Stimulated activated CD4-positive, alpha-beta T cell treated with anti-CD3 and anti-CD28 coated beads, Interleukin-1b, Interleukin-23, amount 100 ng/mL, for 24 hours (primary cell): ENCODE measurements around the gene ZNF584.
A peak's percentile ranks its signal among the peaks of the same experiment; 100 is the strongest.
"Not testable (repeated sequence)": the region's sequence is repeated elsewhere in the genome, so short reads cannot be mapped to it uniquely, and the experiment has no call there.

ENCODE experiments used
- DNase-seq, 4 experiments: peaks; one replicate each; pipeline ENCODE4 v3.0.0-alpha.2; 2020; ENCODE audit warnings: low read depth in 4 of 4, low spot score in 1 of 4

Gene ZNF584

DNA sequence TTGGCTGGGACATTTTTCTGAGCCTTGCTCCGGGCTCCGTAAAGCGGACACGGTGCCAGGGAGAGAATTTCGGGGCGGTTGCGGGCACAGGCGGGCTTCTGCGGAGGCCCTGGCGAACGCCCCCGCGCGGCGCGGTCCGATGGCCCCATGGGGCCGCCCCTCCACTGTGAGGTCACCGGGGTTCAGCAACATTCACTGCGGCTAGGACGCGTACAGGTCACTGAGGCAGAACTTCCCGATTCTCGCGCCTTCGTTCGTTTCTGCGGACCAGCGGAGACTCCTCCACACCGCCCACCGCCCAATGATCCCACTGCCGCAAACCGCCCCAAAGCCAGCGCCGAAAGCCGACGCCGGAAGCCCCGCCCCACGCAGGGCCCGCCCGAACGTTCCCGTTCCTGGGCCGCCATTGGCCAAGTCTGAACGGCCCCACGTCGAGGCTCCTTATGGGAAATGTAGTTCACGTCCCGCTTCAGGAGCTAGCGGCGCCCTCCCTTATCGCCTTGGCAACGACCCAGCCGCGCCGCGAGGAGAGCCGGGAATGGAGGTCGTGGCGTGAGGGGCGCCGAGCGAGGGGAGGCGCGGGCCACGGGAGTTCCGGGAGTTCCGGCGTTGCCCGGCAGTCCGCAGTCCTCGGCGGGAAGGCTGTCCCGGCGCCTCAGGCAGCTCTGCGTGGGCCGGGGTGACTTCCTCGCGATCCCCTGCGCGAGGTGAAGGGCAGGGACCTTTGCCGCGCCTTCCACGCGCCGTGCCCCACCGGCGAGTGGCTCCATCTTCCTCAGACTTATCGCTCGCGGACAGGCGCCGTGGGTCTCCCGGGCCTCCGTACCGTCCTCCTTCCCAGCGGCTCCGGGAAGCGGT, at the start of gene ZNF584:
Gene ZNF584, plus strand, starts transcription at position 498 of the 858 bp plus-strand sequence. CDS start 499 bp downstream, outside the sequence.
- peak; percentile 82 to 96 (median 90) for DNase-seq

DNA sequence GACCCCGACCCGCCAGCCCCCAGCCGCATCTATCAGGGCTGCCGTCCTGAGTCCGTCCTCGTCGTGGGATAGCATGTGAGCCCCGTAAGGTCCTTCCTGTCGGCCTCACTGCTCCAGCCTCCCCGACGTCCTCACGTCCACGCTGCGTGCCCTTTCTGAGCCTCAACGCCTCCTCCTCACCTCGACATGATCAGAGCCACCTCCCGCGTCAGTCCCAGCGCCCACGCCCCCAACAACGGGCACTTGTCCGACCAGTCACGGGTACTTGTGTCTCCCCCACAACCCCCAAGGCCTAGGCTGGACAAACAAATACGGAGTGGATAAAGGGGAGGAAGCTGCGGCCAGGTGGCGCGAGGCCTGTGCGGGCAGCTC, 46.6 kb upstream of the ZNF584 start:
- no peak for DNase-seq

DNA sequence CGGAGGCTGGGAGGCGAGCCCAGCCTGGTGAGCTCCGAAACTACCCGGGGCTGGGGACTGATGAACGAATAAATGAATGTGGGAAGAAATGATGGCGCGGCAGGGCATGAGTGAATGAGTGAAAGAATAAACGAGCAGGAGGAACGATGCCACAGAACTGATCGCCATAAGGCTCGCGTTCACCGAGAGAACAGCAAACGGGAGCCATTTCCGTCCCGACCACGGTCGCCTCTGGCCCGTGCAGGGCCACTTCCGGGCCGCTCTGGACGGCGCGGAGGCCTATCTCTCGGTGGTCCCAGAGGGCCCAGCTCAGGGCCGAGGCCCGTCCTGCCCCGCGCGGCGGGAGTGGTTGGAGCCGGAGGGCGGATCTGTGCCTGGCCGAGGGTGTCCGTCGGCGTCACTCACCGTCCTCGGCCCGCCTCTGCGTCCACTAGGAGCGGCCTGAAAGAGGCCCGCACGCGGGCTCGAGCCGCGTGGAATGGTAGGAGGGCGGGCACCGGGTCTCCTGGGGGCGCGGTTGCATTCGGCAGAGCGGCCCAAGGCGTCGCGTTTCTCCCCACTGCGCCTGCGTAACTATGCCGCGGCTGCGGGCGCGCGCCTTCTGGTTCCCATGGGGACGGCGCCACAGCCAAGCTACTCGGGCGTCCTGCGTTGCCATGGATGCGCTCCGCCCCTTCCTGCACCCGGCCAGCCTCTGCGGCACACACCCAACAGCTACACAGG, 46.0 kb upstream of the ZNF584 start, which contains the start of gene ZNF497:
Gene ZNF497, minus strand, starts transcription at position 480 of the 723 bp plus-strand sequence. CDS start 5,116 bp downstream, outside the sequence.
- peak; percentile 88 to 96 (median 95) for DNase-seq

DNA sequence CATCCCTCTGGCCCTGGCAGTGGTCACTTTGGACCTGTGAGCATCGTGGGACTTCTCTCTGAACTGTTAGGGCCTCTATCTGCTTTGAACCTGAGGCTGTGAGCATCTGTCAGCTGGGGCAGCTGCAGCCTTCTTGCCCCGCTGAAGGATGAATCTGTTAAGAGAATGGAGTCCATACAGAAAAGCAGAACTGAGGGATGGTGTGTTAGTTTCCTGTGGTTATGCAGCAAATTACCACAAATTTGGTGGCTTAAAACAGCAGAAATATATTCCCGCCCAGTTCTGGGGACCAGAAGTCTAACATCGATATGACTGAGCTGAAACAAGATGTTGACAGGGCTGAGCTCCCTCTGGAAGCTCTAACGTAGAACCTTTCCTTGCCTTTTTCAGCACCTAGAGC, 44.3 kb upstream of the ZNF584 start:
- no peak for DNase-seq

DNA sequence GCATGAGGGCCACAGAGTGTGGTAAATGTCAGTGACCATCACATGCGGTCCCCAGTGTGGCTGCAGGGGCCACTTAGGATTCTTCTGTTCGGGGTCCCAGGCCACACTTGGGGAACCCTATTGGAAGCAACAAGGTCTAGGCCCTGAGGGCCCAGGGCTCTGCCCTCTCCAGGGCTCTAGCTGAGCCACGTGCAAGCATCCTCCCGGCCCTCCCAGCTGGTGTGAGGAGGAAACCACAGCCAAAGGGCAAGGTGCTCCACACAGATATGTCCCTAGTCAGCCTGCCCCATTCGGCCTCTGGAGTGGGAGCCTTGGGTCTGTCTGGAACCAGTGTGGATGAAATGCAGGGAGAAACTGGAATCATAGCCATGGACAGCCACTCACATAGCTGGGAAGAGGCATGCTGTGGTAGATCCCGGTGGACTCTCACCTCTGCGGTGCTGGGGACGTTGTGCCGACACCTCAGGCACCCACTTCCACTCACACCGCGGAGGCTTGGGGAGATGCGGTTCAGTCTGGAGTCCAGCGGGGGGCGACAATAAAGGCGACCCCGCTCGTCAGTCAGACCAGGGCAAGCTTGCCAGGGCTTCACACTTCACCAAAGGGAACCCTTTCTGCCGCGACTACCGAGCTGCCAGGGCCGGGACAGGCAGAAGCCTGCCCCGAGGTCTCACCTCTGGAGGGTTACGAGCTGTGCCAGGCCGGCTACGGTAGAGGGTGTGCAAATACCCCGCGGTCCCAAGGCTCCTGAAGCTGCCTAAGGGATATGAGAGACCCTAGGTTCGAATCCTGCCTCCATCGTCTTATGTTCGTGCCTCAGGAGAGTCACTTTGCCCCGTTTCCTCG, 41.6 kb upstream of the ZNF584 start:
- DNase-seq = no peak

DNA sequence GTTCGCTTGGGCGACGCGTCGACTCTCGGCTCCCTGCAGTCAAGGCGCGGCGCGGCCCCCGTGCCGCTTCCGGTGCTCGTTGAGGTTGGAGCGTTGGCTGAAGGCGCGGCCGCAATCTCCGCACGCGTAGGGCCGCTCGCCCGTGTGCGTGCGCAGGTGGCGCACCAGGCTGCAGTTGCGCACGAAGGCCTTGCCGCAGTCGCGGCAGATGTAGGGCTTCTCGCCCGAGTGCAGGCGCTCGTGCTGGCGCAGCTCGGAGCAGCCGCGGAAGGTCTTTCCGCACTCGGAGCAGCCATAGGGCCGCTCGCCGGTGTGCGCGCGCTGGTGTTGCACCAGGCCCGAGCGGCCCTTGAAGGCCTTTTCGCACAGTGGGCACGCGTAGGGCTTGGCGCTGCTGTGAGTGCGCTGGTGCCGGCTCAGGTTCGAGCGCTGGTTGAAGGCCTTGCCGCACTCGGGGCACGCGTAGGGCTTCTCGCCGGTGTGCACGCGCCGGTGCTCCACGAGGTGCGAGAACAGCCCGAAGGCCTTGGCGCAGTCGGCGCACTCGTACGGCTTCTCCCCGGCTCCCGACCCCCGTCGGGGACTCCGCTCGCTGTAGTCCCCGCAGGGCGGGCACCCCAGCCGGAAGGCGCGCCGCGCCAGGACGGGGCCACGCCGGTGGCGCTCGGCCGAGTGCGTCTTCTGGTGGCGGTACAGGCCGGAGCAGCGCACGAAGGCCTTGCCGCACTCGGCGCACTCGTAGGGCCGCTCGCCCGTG, 40.6 kb upstream of the ZNF584 start:
- DNase-seq = no peak

DNA sequence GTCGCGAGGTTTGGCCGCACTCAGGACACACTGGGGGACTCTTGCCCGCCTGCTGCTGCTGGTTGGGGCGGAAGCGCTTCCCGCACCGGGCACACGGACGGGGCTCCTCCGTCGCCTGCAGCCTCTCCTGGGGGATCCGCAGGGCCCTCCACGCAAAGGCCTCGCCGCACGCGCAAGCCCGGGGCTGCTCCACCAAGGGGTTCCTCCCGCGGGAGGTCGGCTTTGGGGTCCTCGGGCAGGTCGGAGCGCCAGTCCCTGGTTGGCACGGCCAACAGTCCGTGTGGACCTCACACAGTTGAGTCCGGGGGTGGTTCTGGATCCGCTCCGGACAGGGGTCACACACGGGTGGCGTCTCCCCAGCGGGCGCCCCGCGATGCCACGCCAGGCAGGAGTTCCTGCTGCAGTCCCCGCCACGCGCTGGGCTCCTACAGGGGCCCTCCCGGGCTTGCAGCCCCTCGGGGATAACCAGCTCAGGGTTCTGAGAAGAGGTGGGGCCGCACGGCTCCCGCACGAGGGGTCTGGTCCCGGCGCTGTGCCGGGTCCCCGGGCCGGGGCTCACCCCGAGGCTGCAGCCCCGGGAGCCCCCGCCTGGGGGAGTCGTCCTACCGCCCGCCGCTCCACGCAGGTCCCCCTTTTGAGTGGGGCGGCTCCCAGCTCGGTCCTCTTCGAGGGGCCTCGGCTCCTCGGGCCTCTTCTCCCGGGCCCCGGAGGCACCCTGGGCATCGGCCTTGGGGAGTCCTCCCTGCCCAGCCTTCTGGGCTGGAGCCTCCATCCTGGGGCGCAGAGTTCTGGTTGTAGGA, 39.7 kb upstream of the ZNF584 start:
- no peak for DNase-seq

DNA sequence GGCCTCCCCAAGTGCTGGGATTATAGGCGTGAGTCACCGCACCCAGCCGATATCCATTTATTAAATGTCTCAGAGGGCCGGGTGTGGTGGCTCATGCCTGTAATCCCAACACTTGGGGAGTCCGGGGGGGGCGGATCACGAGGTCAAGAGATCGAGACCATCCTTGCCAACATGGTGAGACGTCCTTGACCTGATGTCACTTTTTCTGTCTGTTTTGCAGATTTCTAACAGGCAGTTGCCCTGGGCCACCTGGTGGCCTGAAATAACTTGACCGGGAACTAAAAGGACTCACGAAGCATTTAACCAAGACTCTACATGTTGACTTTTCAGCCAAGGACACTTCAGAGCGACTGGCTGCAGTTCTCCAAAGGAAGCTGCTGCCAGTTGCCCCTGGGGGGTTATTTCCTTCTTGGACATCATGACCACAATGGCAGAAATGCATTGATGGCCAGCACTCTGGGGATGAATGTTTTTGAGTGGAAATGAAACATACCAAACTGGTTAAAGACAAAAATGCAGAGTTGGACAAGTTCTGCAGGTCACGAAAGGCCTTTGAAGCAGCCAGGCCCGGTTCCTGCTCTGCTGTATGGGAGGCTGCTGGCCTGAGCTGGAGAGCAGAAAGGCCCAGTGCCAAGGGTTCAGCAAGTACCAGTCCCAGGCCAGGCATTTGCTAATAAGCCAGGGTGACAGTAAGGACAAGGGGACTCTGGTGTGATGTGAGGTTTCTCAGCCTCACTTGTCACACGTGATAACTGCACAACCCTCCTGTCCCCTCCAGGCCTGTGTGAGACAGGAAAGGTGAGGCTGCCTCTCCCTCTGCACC, 35.9 kb upstream of the ZNF584 start:
- DNase-seq = no peak

DNA sequence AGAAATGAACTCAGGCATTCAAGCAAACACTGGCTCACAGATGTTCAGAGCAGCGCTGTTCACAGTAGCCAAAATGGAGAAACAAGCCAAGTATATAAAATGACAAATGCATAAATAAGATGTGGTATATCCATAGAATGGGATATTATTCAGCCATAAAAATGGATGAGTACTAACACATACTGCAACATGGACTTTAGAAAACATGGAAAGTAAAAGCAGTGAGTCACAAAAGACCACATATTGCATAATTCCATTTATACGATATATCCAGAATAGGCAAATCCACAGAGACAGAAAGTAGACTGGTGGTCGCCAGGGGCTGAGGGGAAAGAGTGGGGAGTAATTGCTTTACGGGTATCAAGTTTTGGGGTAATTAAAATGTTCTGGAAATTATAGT, 34.2 kb upstream of the ZNF584 start:
- DNase-seq = no peak

DNA sequence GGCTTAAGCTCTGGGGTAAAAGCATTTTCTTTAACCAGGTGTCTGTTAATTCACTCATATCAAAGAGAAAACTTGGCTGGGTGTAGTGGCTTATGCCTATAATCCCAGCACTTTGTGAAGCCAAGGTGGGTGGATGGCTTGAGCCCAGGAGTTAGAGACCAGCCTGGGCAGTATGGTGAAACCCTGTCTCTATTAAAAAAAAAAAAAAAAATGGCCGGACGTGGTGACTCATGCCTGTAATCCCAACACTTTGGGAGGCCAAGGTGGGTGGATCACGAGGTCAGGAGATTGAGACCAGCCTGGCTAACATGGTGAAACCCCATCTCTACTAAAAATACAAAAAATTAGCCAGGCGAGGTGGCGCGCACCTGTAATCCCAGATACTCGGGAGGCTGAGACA, 31.7 kb upstream of the ZNF584 start:
- DNase-seq = not testable (repeated sequence)

DNA sequence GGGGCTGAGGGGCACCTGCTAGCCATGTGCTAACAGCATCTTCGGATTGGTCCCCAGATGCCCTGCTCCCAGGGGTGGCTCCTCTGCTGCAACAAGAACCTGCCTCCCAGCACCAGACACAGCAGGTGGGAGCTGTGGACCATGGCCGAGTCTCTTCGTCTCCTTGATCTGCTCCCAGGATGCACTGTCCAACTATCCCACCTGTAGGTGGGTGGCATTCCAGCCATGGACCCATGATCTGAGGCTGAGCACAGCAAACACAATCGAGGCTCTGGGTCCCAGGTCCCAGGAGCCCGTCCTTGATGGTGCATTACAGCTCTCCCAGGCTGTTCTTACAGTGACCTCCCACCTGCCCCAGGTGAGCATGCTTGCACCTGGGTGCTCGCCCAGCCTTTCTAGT, 29.2 kb upstream of the ZNF584 start:
- DNase-seq = no peak

DNA sequence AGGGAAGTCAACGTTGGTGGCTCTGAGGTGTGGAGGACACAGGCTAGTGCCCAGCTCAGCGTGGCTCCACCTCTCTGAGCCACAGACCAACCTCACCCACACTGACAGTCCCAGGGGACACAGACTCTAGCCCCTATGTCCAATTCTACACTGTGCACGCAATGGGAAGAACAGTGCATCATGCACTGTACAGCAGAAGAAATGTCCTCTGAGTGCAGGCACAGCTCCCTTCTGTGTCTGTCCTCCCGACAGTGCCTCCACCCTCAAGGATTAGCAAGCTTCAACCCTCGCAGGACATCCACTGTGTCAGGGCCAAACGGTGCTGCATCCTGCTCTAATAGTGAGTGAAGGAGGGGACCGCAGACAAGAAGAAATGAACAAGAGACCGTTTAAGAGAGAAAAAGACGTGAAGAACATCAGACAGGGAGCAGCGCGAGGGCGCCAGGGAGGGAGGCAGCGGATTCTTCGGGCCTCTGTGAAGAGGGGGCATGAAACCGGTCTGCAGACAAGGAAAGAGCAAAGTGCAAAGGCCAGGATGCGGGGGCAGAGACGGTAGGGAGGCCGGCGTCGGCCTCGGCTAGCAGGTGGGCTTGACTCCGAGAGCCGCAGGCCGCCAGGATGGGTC, 28.3 kb upstream of the ZNF584 start:
- no peak for DNase-seq

DNA sequence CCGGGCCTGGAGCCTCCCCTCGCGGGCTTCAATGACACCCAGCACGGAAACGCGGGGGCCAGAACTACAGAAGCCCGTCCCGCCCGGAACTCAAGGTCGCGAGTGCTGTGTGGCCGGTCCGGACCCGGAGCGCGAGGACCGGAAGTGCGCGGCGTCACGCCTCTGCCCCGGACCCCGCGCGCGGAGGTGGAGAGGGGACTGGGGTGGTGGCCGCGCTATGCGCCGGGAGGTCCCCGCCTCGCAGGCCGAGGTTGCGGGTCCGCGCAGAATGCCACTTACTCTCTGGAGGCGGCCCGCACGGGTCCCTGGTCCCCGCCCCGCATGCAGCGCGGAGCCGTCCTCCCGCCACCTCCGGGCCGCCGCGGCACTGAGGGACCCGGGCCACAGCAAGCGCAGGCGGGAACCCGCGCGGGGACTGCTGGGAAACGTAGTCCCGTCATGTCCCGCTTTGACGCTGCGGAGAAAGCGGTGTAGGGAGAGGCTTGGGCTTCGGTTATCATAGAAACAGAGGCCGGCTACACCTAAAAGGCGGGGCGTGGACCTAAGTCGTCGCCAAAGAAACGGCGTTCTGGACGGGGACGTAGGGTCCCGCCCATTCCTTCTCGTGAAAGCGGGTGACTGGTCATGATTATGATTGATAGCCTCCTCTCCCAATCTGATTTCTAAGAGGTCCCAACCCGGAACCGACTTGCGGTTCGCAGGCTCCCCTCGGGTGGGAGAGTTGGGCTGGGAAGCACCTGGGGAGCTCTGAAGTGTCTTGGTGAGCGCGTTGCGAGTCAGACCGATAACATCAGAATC, 27.6 kb upstream of the ZNF584 start, which contains the start of gene ZNF837:
Gene ZNF837, minus strand, starts transcription at position 369 of the 798 bp plus-strand sequence. CDS start 11,698 bp downstream, outside the sequence.
- DNase-seq = peak; percentile 86 to 96 (median 90)

DNA sequence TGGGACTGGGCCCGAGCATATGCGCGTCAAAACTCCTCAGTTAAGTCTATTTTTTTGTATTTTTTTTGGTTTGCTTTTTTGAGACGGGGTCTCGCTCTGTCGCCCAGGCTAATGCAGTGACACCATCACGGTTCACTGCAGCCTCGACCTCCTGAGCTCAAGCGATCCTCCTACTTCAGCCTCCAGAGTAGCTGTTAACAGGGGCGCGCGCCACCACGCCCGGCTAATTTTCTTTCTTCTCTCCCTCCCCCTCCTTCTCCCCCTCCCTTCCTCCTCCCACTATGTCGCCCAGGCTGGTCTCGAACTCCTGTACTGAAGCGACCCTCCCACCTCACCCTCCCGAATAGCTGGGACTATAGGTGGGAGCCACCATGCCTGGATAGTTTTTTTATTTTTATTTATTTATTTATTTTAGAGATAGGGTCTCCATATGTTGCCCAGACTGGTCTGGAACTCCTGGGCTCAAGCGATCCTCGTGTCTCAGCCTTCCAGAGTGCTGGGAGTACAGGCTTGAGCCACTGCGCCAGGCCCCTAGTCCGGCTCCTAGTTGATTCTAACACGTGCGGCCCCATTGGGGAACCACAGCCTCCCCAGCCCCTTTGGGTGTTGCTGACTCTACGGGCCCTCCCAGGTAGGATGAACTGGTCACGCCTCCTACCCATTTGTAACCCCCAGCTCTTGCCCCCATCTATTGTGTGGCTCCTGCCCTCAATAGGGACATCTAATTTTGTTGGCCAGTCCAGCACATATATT, 26.8 kb upstream of the ZNF584 start:
- no peak for DNase-seq

DNA sequence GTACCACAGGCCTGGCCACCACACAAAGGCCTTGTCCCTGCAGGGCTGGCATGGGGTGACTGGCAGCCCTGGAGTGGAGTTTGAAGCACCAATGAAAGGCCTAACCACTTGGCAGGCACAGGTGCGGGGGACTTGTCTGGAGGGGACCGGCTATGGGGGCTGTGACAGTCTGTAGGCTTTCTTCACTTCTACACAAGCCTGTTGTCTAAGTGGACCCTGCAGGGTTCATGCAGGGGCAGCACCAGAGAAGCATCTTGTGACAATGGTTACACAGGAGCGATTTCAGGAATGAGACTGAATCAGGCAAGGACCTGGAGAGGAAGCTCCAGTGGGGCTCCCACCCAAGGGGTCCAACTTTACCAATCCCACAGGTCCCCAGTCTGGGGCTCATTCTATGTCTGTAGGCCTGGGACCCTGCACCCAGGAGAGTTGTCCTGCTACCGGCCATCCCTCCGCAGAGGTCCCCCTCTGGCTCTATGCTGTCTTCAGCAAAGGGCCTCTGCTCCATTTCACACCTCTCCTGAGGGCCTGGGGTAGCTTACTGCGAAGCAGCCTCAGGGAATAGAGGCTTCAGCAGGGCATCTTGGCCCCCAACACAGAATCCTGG, 25.3 kb upstream of the ZNF584 start:
- no peak for DNase-seq

DNA sequence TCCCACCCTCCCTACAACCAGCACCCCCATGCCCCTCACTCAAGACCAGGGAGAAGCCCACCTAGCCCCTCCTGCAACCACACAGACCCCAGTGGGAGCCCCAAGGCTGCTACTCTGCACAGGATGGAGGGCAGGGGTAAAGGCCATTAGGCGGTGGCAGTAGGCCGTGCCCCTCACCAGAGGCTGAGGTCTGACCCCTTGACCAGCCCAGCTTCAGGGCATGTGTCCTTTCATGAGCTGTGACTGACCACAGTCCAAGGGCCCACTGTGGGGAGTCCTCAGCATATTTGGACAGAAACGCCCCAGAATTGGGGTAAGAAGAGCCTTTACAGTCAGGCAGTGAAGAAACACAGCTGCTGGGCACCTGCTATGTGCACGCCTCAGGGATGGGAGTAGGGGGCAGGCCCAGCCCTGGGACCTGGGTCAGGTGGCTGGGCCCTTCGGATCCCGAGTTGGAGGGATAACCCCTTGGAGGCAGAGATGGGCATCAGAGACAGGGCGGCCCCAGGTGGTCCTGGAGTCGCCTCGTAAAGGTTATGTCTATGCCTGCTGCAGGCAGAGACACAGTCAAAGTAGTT, 23.0 kb upstream of the ZNF584 start:
- no peak for DNase-seq
